H9 (cell line): ENCODE data around the gene FTO. TPM values are rescaled to one million over a fixed set of nuclear protein-coding genes. Genes with fewer than 3 reads are reported as not detected.

Experiments used
- DNase-seq: peaks from one replicate; pipeline ENCODE4 v3.0.0-alpha.2; 2017
- H2AFZ ChIP-seq: one replicate; pipeline ENCODE4 v1.6.1; 2013; ENCODE audit warnings: mild to moderate bottlenecking, low read length, control low read depth, moderate library complexity
- H2AK5ac ChIP-seq: 2 replicates; pipeline ENCODE4 v1.6.1; 2013; ENCODE audit warnings: low read length, control low read depth, mixed read lengths; ENCODE audit not compliant: insufficient read length
- H2BK120ac ChIP-seq: one replicate; pipeline ENCODE4 v1.6.1; 2013; ENCODE audit warnings: low read depth, mild to moderate bottlenecking, low read length, control low read depth, inconsistent platforms; ENCODE audit not compliant: poor library complexity, severe bottlenecking
- H2BK12ac ChIP-seq: 2 replicates; pipeline ENCODE4 v1.6.1; 2013; ENCODE audit warnings: low read length, control low read depth, mixed read lengths, low read depth; ENCODE audit not compliant: insufficient read length
- H2BK15ac ChIP-seq: 2 replicates; pipeline ENCODE4 v1.6.1; 2013; ENCODE audit warnings: low read depth, low read length, control low read depth
- H2BK20ac ChIP-seq: one replicate; pipeline ENCODE4 v1.6.1; 2013; ENCODE audit warnings: low read depth, mild to moderate bottlenecking, low read length, control low read depth, inconsistent platforms; ENCODE audit not compliant: poor library complexity, severe bottlenecking
- H2BK5ac ChIP-seq: 2 replicates; pipeline ENCODE4 v1.6.1; 2013; ENCODE audit warnings: low read length, control low read depth, mixed read lengths; ENCODE audit not compliant: insufficient read length
- H3K14ac ChIP-seq: 2 replicates; pipeline ENCODE4 v1.6.1; 2013; ENCODE audit warnings: low read length, control low read depth; ENCODE audit not compliant: insufficient read depth
- H3K18ac ChIP-seq: 2 replicates; pipeline ENCODE4 v1.6.1; 2013; ENCODE audit warnings: low read depth, mild to moderate bottlenecking, mixed read lengths, low read length, control low read depth; ENCODE audit not compliant: insufficient read length
- H3K23ac ChIP-seq: 2 replicates; pipeline ENCODE4 v1.6.1; 2013; ENCODE audit warnings: low read length, control low read depth, mixed read lengths, low read depth; ENCODE audit not compliant: insufficient read length
- H3K23me2 ChIP-seq: 2 replicates; pipeline ENCODE4 v1.6.1; 2013; ENCODE audit warnings: low read depth, mild to moderate bottlenecking, mixed read lengths, low read length, control low read depth; ENCODE audit not compliant: insufficient read length, poor library complexity, severe bottlenecking
- H3K27ac ChIP-seq: 2 replicates; pipeline ENCODE4 v1.5.1; 2013; ENCODE audit warnings: low read length, control low read depth, mixed read lengths, low read depth; ENCODE audit not compliant: insufficient read length
- H3K27me3 ChIP-seq: 2 replicates; pipeline ENCODE4 v1.6.1; 2013; ENCODE audit warnings: low read length, control low read depth, inconsistent platforms; ENCODE audit not compliant: insufficient read depth
- H3K4ac ChIP-seq: 2 replicates; pipeline ENCODE4 v1.6.1; 2013; ENCODE audit warnings: low read depth, mild to moderate bottlenecking, control low read depth, inconsistent platforms, low read length, moderate library complexity
- H3K4me1 ChIP-seq: 2 replicates; pipeline ENCODE4 v1.6.1; 2013; ENCODE audit warnings: low read length, control low read depth, inconsistent platforms; ENCODE audit not compliant: insufficient read depth
- H3K4me2 ChIP-seq: 2 replicates; pipeline ENCODE4 v1.6.1; 2013; ENCODE audit warnings: low read length, control low read depth, mixed read lengths; ENCODE audit not compliant: insufficient read length, insufficient read depth
- H3K56ac ChIP-seq: 2 replicates; pipeline ENCODE4 v1.6.1; 2013; ENCODE audit warnings: low read depth, mild to moderate bottlenecking, mixed read lengths, low read length, control low read depth; ENCODE audit not compliant: insufficient read length
- H3K79me1 ChIP-seq: 2 replicates; pipeline ENCODE4 v1.6.1; 2013; ENCODE audit warnings: low read depth, mild to moderate bottlenecking, moderate library complexity, low read length, control low read depth, inconsistent platforms; ENCODE audit not compliant: insufficient read depth, poor library complexity, severe bottlenecking
- H3K79me2 ChIP-seq: 2 replicates; pipeline ENCODE4 v1.6.1; 2013; ENCODE audit warnings: low read length, control low read depth, inconsistent platforms; ENCODE audit not compliant: insufficient read depth
- H3K9ac ChIP-seq: 2 replicates; pipeline ENCODE4 v1.6.1; 2013; ENCODE audit warnings: low read length, control low read depth, mixed read lengths; ENCODE audit not compliant: insufficient read length; ENCODE audit errors: extremely low read depth
- H3K9me3 ChIP-seq: one replicate; pipeline ENCODE4 v1.6.1; 2013; ENCODE audit warnings: low read depth, low read length, inconsistent platforms; ENCODE audit not compliant: control insufficient read depth
- H3T11ph ChIP-seq: one replicate; pipeline ENCODE4 v1.6.1; 2013; ENCODE audit warnings: mild to moderate bottlenecking, low read length, control low read depth, inconsistent platforms
- H4K20me1 ChIP-seq: one replicate; pipeline ENCODE4 v1.6.1; 2013; ENCODE audit not compliant: control insufficient read depth, insufficient read length, insufficient read depth
- H4K5ac ChIP-seq: 2 replicates; pipeline ENCODE4 v1.6.1; 2013; ENCODE audit warnings: low read depth, mild to moderate bottlenecking, mixed read lengths, low read length, control low read depth; ENCODE audit not compliant: insufficient read length
- H4K8ac ChIP-seq: replicated peaks from 2 replicates; pipeline ENCODE4 v1.6.1; 2013; ENCODE audit warnings: low read length, control low read depth, mixed read lengths, low read depth; ENCODE audit not compliant: insufficient read length
- H4K91ac ChIP-seq: 2 replicates; pipeline ENCODE4 v1.6.1; 2013; ENCODE audit warnings: low read depth, mild to moderate bottlenecking, moderate library complexity, mixed read lengths, low read length, control low read depth; ENCODE audit not compliant: insufficient read length
- H3K27ac Mint-ChIP-seq, 3 experiments: 2 replicates in 2 of 3; 3 replicates in 1 of 3; pipeline ENCODE4 v1.8.0; 2020 to 2021; ENCODE audit warnings: mixed read lengths in 3 of 3, mild to moderate bottlenecking in 1 of 3, moderate library complexity in 1 of 3
- H3K27me3 Mint-ChIP-seq: 2 replicates; pipeline ENCODE4 v1.8.0; 2021; ENCODE audit warnings: low read depth, mild to moderate bottlenecking, moderate library complexity, mixed read lengths
- H3K36me3 Mint-ChIP-seq, 3 experiments: 2 replicates in 2 of 3; 3 replicates in 1 of 3; pipeline ENCODE4 v1.8.0; 2020 to 2021; ENCODE audit warnings: low read depth in 3 of 3, mixed read lengths in 3 of 3; ENCODE audit not compliant: insufficient read depth in 1 of 3
- H3K4me1 Mint-ChIP-seq, 2 experiments: 2 replicates each; pipeline ENCODE4 v1.8.0; 2020; ENCODE audit warnings: mixed read lengths in 2 of 2
- H3K4me3 Mint-ChIP-seq, 2 experiments: 2 replicates in 1 of 2; 3 replicates in 1 of 2; pipeline ENCODE4 v1.8.0; 2020 to 2021; ENCODE audit warnings: mild to moderate bottlenecking in 2 of 2, mixed read lengths in 2 of 2, moderate library complexity in 1 of 2
- H3K9me3 Mint-ChIP-seq, 2 experiments: 2 replicates in 1 of 2; 3 replicates in 1 of 2; pipeline ENCODE4 v1.8.0; 2020; ENCODE audit warnings: mild to moderate bottlenecking in 2 of 2, mixed read lengths in 2 of 2, moderate library complexity in 1 of 2
- CTCF ChIP-seq: fragments of 200-600 bp; sonication (generic); conservative IDR thresholded peaks from 3 replicates; pipeline ENCODE4 v1.8.0; 2021; ENCODE audit warnings: antibody characterized with exemption, mild to moderate bottlenecking
- WGBS: extraction: QIAGEN DNeasy Blood & Tissue Kit; methylation state at CpG from one replicate; pipeline ENCODE4 v1.1.7; 2013; ENCODE audit warnings: missing lambda C conversion rate, low lambda C conversion rate, mixed read lengths; ENCODE audit not compliant: insufficient read length; ENCODE audit errors: extremely low coverage; 5-methylcytosine and 5-hydroxymethylcytosine counted together
- total RNA-seq: library from RNA; stranded (reverse); gene quantifications from 2 replicates; pipeline ENCODE4 v1.2.1, GENCODE V29; 2021

The FTO gene
- total RNA-seq, 1 experiment from 2014 or later: 67.9 TPM

GRCh38 chr16:54201200-54201599 is 497.2 kb downstream of the FTO start:
- no peak for DNase-seq
- Histone ChIP-seq H2AFZ (no peak overlapping the region), H4K5ac (no peak overlapping the region), H2AK5ac (no peak overlapping the region), H3K14ac (no peak overlapping the region), H3K9ac (no peak overlapping the region), H3K4me1 (no peaks in the 10 kb centered on the region), H3K27ac (no peak overlapping the region), H3K56ac (no peak overlapping the region), H2BK15ac (no peak overlapping the region), H2BK5ac (no peak overlapping the region), H3K4me2 (no peak overlapping the region), H3K4ac (no peak overlapping the region), H3T11ph (no peak overlapping the region), H2BK20ac (no peak overlapping the region), H4K91ac (no peak overlapping the region), H3K79me1 (no peaks in the 10 kb centered on the region), H3K23me2 (no peaks in the 10 kb centered on the region), H2BK12ac (no peak overlapping the region), H3K18ac (no peak overlapping the region), H2BK120ac (no peak overlapping the region), H4K8ac (no peak overlapping the region), H3K23ac (no peak overlapping the region), H3K79me2 (no peaks in the 10 kb centered on the region), H4K20me1 (no peaks in the 10 kb centered on the region), H3K9me3 (no peaks in the 10 kb centered on the region), H3K27me3 (no peaks in the 10 kb centered on the region)
- Mint-ChIP-seq H3K27me3 (peaks cover 7% of the 10 kb centered on the region), H3K4me1 (peaks cover 2 to 8% of the 10 kb centered on the region in 2 experiments; a peak in 3 of 4 replicates), H3K27ac (no peak overlapping the region), H3K9me3 (no peaks in the 10 kb centered on the region; a peak in 1 of 5 replicates), H3K36me3 (no peaks in the 10 kb centered on the region; a peak in 1 of 7 replicates), H3K4me3 (no peak overlapping the region)
- no peak for TF ChIP-seq CTCF
- WGBS: no CpG with 5 or more reads among the region's 4 CpGs

Other genes with a start within 250 kb of the FTO start
- 23.9 and 26.2 TPM in 2 replicates for gene AKTIP, start 200.9 kb upstream of the FTO start, total RNA-seq
- 11.7 and 12.1 TPM in 2 replicates for gene RPGRIP1L, start 297 bp upstream of the FTO start, total RNA-seq